ENCODE measurements around the gene SNRNP200.
"Not testable (repeated sequence)": the region's sequence is repeated elsewhere in the genome, so short reads cannot be mapped to it uniquely, and the experiment has no call there.

SNRNP200 gene

GRCh38 chr2:96274355-96275056 lies 30.8 kb downstream of the SNRNP200 start:
- DNase-seq (ENCODE audit: low read depth, low spot score): no peak

- no peak for DNase-seq (ENCODE audit: low read depth, low spot score)
Observed at GRCh38 chr2:96273763-96274162, 31.6 kb downstream of the SNRNP200 start.

GRCh38 chr2:96271995-96272394 lies 33.4 kb downstream of the SNRNP200 start:
- no peak for DNase-seq (ENCODE audit: low read depth, low spot score)

DNA sequence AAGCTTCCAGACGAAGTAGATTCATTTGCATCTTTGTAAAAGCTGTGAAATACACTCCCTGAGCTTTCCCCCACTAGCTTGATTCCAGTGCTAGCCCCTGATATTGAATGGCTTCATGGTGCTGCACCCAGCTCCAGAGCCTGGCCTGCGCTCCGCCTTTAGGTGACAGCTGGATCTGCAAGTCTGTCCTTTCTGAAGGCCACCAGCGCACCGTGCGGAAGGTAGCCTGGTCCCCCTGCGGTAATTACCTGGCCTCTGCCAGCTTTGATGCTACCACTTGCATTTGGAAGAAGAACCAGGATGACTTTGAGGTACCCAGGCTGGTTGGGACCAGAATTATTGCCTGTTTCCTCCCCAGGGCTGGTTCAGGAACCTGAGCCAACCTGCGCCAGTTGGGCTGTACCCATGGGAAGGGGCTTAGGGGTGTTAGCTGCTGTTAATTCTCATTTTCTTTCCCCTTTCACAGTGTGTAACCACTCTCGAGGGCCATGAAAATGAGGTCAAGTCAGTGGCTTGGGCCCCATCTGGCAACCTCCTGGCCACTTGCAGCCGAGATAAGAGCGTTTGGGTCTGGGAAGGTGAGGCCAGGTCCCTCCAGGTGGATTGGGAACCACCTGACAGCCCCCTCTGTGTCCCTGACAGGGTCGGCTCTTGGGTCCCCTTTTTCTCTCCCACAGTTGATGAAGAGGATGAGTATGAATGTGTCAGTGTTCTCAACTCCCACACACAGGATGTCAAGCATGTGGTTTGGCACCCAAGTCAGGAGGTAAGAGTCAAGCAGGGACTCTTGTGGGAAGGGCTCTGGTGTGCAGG lies 38.0 kb downstream of the SNRNP200 start:
- no peak for DNase-seq (ENCODE audit: low read depth, low spot score)

DNA sequence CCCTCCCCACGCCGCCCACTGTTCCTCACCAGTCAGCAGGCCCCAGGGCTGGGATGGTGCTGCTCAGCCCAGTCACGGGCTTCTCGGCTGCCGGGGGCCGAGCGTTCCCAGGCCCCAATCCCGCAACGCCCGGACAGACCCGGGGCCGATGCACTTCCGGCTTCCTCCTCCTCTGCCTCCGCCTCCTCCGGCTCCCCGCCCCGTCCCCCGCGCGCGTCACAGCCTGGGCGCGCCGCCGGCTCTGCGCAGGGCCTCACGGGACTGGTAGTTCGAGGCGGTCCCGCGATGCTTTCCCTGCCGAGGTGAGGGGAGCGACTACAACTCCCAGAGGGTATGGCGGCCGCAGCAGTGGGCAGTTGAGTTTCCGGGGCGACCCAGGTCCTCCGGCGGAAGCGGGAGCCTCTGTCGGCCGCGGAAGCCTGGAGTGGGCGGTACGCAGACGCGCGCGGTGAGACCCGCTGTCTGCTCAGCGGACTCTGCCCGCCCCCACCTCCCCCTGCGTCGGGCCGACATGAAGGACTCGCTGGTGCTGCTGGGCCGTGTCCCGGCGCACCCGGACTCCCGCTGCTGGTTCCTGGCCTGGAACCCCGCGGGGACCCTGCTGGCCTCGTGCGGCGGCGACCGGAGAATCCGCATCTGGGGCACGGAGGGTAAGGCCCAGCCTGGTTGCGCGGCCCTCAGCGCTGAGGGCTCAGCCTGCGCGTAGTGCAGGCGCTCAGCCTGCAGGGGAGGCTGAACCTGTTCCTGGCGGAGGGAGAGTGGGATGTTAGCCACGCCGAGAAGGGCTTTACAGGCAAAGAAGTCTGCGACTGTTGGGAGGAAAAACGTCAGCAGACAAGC lies 39.3 kb downstream of the SNRNP200 start, which contains the start of the genes CIAO1 and TMEM127:
Gene CIAO1 (plus strand): TSS at position 386 of the 840 bp plus-strand sequence. CDS start 126 bp downstream, at position 512.
Gene TMEM127 (minus strand): TSS at position 158 of the 840 bp plus-strand sequence. CDS start 616 bp downstream, outside the sequence.
- peak; percentile 90 for DNase-seq (ENCODE audit: low read depth, low spot score)

DNA sequence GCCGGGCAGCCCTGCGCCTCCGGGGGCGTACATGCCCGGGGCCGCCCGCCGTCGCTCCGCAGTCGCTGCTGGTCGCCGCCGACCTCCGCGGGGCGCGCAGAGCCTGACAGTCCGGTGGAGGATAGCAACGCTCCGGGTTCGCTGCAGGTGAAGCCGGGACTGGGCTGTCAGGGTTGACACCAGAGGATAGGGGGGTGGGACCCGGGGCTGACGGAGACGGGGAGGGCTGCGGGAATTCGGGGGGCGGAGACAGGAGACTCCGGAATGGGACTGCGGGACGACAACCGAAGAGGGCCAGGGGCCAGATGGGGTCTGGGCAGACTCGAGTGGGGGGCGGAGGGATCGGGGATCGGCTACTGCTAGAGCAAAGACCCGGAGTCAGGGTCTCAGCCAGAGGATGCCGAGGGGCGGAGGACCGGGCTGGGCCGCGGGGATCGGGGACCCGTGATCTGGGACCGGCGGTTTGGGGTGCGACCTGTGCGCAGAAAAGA lies 40.0 kb downstream of the SNRNP200 start:
- no peak for DNase-seq (ENCODE audit: low read depth, low spot score)

DNA sequence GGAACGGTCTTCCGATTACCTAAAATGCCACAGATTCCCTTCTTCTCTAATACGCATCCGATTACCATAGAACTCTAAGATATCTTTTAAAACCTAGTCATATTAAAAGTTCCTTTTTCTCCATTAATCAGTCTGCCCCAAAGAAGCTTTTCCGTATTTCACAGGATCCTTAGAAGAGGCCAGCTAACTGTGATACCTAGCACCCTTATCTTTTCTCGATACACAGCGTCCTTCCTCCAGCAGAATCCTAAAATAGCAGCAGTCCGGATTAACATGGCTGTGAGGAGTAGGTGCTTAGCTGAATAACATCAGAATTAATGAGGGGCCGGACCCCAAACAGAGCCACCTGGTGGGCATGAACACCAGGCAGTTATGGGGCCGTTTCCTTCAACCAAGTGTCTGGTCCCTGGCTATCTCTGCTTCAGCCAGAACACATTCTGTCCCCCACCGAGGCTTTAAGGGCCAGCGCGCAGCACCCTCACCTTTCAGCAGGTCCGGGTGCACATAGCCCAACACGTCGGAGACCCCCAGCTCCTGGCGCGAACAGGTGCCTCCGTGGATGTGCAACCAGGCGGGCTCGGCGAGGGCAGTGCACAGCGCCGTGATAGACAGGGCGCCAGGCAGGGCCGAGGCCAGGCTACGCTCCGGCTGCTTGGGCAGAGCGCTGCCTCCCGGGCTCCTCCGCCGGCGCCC lies 40.5 kb downstream of the SNRNP200 start:
- DNase-seq (ENCODE audit: low read depth, low spot score): no peak

DNA sequence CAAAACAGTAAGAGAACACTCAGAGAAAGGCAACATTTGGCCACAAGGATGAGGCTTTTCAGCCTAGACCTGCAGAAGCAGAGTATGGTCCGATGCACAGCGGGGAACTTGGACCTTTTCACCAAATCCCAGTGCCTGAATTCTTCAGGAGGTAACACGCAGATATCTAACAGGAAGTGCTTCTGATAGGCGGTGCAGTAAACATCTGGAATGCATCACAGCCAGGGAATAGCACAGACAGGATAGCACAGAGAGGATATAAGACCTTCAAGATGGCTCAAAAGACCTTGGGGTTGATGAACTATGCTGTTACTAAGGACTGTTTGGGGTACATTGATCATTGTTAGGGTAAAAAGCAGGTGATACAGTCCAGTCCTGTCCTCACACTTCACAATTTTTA lies 41.3 kb downstream of the SNRNP200 start:
- DNase-seq (ENCODE audit: low read depth, low spot score): no peak

- DNase-seq (ENCODE audit: low read depth, low spot score): no peak
Observed at GRCh38 chr2:96262306-96262705, 43.0 kb downstream of the SNRNP200 start.

GRCh38 chr2:96261328-96262003 lies 43.9 kb downstream of the SNRNP200 start:
- no peak for DNase-seq (ENCODE audit: low read depth, low spot score)

- no peak for DNase-seq (ENCODE audit: low read depth, low spot score)
Observed at GRCh38 chr2:96260387-96261260, 44.7 kb downstream of the SNRNP200 start.

DNA sequence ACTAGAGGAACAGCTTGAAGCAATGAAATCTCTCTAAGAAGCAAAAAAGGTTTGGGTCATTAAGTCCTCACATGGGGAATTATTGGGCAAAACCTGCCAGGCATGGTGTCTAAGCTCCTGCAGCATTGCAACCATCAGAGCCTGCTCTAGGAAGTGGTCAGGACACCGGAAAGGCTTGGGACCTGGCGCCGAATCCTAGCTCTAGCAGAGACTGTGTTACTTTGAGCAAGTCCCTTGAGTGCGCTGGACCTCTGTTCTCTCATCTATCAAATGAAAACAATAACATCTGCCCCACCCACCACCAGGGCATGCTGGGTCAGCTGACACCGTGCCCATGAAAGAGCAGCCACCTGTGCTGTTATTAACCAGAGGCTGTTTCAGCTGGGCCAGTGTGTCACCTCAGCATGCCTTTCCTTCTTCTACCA lies 45.8 kb downstream of the SNRNP200 start:
- no peak for DNase-seq (ENCODE audit: low read depth, low spot score)

DNA sequence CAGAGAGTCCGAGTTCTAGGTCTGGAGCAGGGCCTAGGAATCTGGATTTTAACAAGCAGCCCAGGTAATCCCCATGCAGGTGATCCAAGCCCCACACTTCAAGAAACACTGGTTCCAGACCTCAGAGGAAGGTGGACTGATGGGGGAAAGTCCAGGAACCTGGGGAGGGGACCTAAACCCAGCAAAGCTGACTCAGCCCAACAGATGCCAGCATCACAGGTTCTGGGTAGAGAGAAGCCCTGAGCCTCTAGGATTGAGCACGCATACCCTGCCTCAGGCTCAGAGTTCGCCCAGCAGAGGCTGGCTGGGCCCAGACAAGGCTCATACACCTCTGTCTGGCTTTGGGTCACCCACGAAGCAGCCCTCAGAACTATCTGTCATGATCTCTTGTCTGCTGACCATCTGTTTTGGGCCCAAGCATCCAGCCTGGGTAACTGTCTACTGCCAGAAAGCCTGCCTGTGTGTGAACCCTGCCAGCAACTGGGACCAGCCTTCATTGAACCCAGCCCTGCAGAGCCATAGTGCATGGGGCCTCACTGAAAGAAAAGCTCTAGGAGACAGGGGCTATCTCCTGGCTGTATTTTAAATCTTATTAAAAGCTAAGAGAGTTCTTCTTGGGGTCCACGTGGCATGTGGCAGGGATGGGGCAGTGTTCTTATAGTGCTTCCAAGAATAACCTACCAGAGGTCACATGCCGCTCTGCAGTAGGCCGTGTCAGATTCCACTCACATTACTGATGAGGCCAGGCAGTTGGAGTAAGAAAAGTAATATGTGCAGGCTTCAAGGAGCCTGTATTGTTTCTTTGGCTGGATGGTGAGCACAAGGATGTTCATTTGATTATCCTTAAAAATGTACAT lies 47.0 kb downstream of the SNRNP200 start:
- no peak for DNase-seq (ENCODE audit: low read depth, low spot score)

DNA sequence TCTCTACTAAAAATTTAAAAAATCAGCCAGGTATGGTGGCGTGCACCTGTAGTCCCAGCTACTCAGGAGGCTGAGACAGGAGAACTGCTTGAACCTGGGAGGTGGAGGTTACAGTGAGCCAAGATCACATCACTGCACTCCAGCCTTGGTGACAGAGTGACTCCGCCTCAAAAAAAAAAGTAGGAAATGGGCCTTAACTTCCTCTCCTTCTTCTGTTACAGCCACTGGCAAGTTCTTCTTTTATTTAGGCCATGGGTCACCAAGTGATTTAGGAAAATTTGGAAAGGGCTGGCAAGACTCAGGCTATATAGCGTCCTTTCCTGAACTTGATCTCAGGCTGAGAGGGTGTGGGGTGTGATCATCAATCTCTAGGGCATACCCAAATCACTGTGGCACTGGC lies 47.6 kb downstream of the SNRNP200 start:
- DNase-seq (ENCODE audit: low read depth, low spot score): not testable (repeated sequence)

GRCh38 chr2:96256611-96257113 lies 48.7 kb downstream of the SNRNP200 start:
- DNase-seq (ENCODE audit: low read depth, low spot score): no peak

- DNase-seq (ENCODE audit: low read depth, low spot score): no peak
Observed at GRCh38 chr2:96254571-96254970, 50.8 kb downstream of the SNRNP200 start.

GRCh38 chr2:96253006-96253405 lies 52.3 kb downstream of the SNRNP200 start:
- no peak for DNase-seq (ENCODE audit: low read depth, low spot score)

DNA sequence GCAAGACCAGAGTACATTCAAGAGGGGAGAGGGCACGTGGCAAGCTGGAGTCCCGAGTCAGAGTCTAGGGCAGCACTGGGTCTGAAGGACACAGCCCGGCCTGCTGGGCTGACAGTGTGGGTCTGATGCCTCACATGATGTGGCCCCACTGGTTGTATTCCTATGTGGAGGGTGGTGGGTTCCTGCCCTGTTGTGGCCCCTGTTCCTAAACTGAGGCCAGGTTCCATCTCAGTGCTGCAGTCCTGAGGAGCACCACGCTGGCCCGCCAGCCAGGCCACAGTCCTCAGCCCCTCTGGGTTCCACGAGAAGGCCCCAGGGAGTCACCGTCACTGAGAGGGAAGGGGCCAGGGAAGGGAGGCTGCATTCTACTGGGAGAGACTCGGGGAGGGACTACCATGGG lies 52.8 kb downstream of the SNRNP200 start:
- no peak for DNase-seq (ENCODE audit: low read depth, low spot score)
